IPS DF 4.7 (cell line): ENCODE data around the gene GJA9.

Experiments
- DNase-seq: peaks from one replicate; pipeline ENCODE4 v3.0.0-alpha.2; 2013; ENCODE audit warnings: low spot score; ENCODE audit errors: extremely low read depth

The GJA9 gene

GRCh38 chr1:38831731-38832369 lies 49.5 kb downstream of the GJA9 start:
- no peak for DNase-seq

- no peak for DNase-seq
Observed at GRCh38 chr1:38829368-38829767, 52.0 kb downstream of the GJA9 start.

GRCh38 chr1:38827318-38827717 lies 54.1 kb downstream of the GJA9 start:
- no peak for DNase-seq

GRCh38 chr1:38826886-38827285 lies 54.5 kb downstream of the GJA9 start:
- no peak for DNase-seq

- no peak for DNase-seq
Observed at GRCh38 chr1:38826262-38826661, 55.1 kb downstream of the GJA9 start.
